Embryonic facial prominence (tissue), 1 donor: ENCODE results near the gene FAM163B.

Experiments used
- DNase-seq: peaks from one replicate; pipeline ENCODE4 v3.0.0-alpha.2; 2016; ENCODE audit errors: extremely low spot score

Gene FAM163B

GRCh38 chr9:133582501-133583045, 26.6 kb downstream of the FAM163B start:
- DNase-seq, result no peak

GRCh38 chr9:133581513-133582343, 27.5 kb downstream of the FAM163B start:
- no peak for DNase-seq

- no peak for DNase-seq
Measured at GRCh38 chr9:133581011-133581410, 28.2 kb downstream of the FAM163B start.

- no peak for DNase-seq
Measured at GRCh38 chr9:133580419-133580738, 28.8 kb downstream of the FAM163B start.

GRCh38 chr9:133579601-133580418, 29.4 kb downstream of the FAM163B start:
- DNase-seq, result no peak

- DNase-seq, result no peak
Measured at GRCh38 chr9:133578524-133579441, 30.4 kb downstream of the FAM163B start.

- no peak for DNase-seq
Measured at GRCh38 chr9:133577737-133578112, 31.5 kb downstream of the FAM163B start.

GRCh38 chr9:133576875-133577736, 32.1 kb downstream of the FAM163B start:
- no peak for DNase-seq

- no peak for DNase-seq
Measured at GRCh38 chr9:133576031-133576874, 32.9 kb downstream of the FAM163B start.

- DNase-seq, result no peak
Measured at GRCh38 chr9:133575186-133576030, 33.8 kb downstream of the FAM163B start.

GRCh38 chr9:133574771-133575170, 34.4 kb downstream of the FAM163B start:
- DNase-seq, result no peak

GRCh38 chr9:133573791-133574515, 35.2 kb downstream of the FAM163B start:
- no peak for DNase-seq

GRCh38 chr9:133572821-133573361, 36.3 kb downstream of the FAM163B start:
- no peak for DNase-seq

GRCh38 chr9:133571896-133572595, 37.1 kb downstream of the FAM163B start:
- DNase-seq, result no peak

- DNase-seq, result no peak
Measured at GRCh38 chr9:133571391-133571890, 37.7 kb downstream of the FAM163B start.

- DNase-seq, result no peak
Measured at GRCh38 chr9:133570691-133571080, 38.5 kb downstream of the FAM163B start.
